ENCODE measurements around the gene PCBD2. TPM values are rescaled to one million over a fixed set of nuclear protein-coding genes. Genes with fewer than 3 reads are reported as not detected.

The PCBD2 gene
- total RNA-seq, 2 donors from 2014 or later: 10.5 to 15.7 TPM

GRCh38 chr5:135009736-135010501 is 105.0 kb downstream of the PCBD2 start:
- Mint-ChIP-seq H3K27me3 (no peaks in the 10 kb centered on the region), H3K27ac (no peak overlapping the region), H3K4me3 (no peak overlapping the region), H3K36me3 (no peaks in the 10 kb centered on the region), H3K4me1 (ENCODE audit: low read depth in 2 of 2) (no peaks in the 10 kb centered on the region), H3K9me3 (no peaks in the 10 kb centered on the region)
- ATAC-seq (no peak), DNase-seq (ENCODE audit: low spot score) (no peak)

GRCh38 chr5:135010502-135011354 is 105.8 kb downstream of the PCBD2 start:
- Mint-ChIP-seq H3K4me1 (ENCODE audit: low read depth in 2 of 2) (no peaks in the 10 kb centered on the region), H3K27ac (no peak overlapping the region), H3K36me3 (no peaks in the 10 kb centered on the region), H3K27me3 (no peaks in the 10 kb centered on the region), H3K4me3 (no peak overlapping the region), H3K9me3 (no peaks in the 10 kb centered on the region)
- ATAC-seq (no peak), DNase-seq (ENCODE audit: low spot score) (no peak)

- H3K9me3 Mint-ChIP-seq: no peaks in the 10 kb centered on the region
- no peak overlapping the region for H3K27ac Mint-ChIP-seq
- no peaks in the 10 kb centered on the region for H3K27me3 Mint-ChIP-seq
- peak in 1 of 2 donors; percentile 10 for ATAC-seq
- H3K36me3 Mint-ChIP-seq: no peaks in the 10 kb centered on the region
- no peaks in the 10 kb centered on the region for H3K4me1 Mint-ChIP-seq (ENCODE audit: low read depth in 2 of 2)
- H3K4me3 Mint-ChIP-seq: no peak overlapping the region
- DNase-seq (ENCODE audit: low spot score): no peak
Measured at GRCh38 chr5:135011355-135012032, 106.6 kb downstream of the PCBD2 start.

GRCh38 chr5:135012033-135012588 is 107.2 kb downstream of the PCBD2 start:
- H3K27ac Mint-ChIP-seq: no peak overlapping the region
- DNase-seq (ENCODE audit: low spot score) (no peak), ATAC-seq (no peak)
- no peaks in the 10 kb centered on the region for H3K9me3 Mint-ChIP-seq
- H3K4me3 Mint-ChIP-seq: no peak overlapping the region
- no peaks in the 10 kb centered on the region for H3K36me3 Mint-ChIP-seq
- H3K27me3 Mint-ChIP-seq: no peaks in the 10 kb centered on the region
- H3K4me1 Mint-ChIP-seq (ENCODE audit: low read depth in 2 of 2): no peaks in the 10 kb centered on the region

Other genes starting within 250 kb of the PCBD2 start
- gene CAMLG, start 166.6 kb upstream of the PCBD2 start, total RNA-seq: 10 to 100 TPM; 15.3 to 16.4 TPM
- 100 to 1,000 TPM in 1 of 2 donors, 10 to 100 TPM in 1; 71.4 to 124 TPM for gene DDX46, start 146.4 kb upstream of the PCBD2 start, total RNA-seq
- gene C5orf24, start 59.2 kb upstream of the PCBD2 start, total RNA-seq: 10 to 100 TPM; 33.3 to 34.5 TPM
- 10 to 100 TPM; 69.9 TPM for gene TXNDC15, start 30.8 kb upstream of the PCBD2 start, total RNA-seq
- under 1 TPM in 1 of 2 donors, not detected in 1; 0.52 TPM for gene CATSPER3, start 62.8 kb downstream of the PCBD2 start, total RNA-seq
- gene PITX1, start 129.1 kb downstream of the PCBD2 start, total RNA-seq: not detected

Data from natural killer cell treated with Interleukin-12 subunit alpha and Interleukin-12 subunit beta and Interleukin-15 and Interleukin-18, amount 100 ng/mL, for 72 hours (primary cell).